ENCODE data around the gene MIF. TPM values are rescaled to one million over a fixed set of nuclear protein-coding genes. Genes with fewer than 3 reads are reported as not detected.
"Not testable (repeated sequence)": the region's sequence is repeated elsewhere in the genome, so short reads cannot be mapped to it uniquely, and the experiment has no call there.

Gene MIF
- total and polyA plus RNA-seq, 2 of the 4 experiments (the other 2 are of a cell fraction), result 123 to 530 TPM

DNA sequence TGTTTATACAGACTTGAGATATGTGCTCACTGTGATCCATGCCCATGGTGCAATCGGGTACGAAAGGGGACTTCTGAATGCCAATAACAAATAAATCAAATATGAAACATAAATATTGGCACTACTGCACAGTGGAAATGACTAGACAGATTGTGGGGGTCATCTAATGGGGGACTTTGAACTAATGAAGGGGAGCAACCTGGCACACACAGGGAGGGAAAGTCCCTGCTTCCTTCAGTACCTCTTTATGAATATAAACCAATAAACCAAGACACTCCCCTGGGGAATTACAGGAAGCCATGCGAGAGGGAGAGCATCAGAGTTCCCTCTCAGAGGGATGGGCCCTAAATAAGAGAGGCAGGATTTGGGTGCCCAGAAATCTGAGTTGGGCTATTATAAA lies 21.1 kb downstream of the MIF start (continued):
- TF ChIP-seq USF2 (IDR thresholded peaks at IDR 0.05; ENCODE audit: low read depth, low read length) (no peak), CHD1 (IDR thresholded peaks at IDR 0.05; ENCODE audit: low read depth, low read length) (no peak), MAFK (IDR thresholded peaks at IDR 0.05; ENCODE audit: low read depth, low read length) (no peak)

GRCh38 chr22:23920267-23920611 lies 26.1 kb downstream of the MIF start:
- H2BK20ac ChIP-seq (ENCODE audit: low read depth, low read length), result peak overlapping the region; percentile 94
- dilution Hi-C loops (cut with HindIII; ENCODE audit: low sequenced_read_pairs, unreplicated experiment); H3K27me3 ChIP-seq (ENCODE audit: control insufficient read depth, insufficient read depth, low read length); H3K79me1 ChIP-seq (ENCODE audit: low read depth in 1 of 2, low read length in 2 of 2); intact Hi-C loops (cut with micrococcal nuclease); ATAC-seq (ENCODE audit: low read depth); H3K4me3 ChIP-seq (ENCODE audit: insufficient read depth, low read depth, low read length); DNase-seq; H3K36me3 ChIP-seq (ENCODE audit: control insufficient read depth, insufficient read depth, low read length); in situ Hi-C loops (cut with MboI; ENCODE audit: low sequenced_read_pairs); CTCF ChIA-PET; BruUV-seq (replicated peaks); POLR2A ChIA-PET (ENCODE audit: unreplicated experiment); H4K20me1 ChIP-seq (ENCODE audit: insufficient read depth, low read length); H3K9me3 ChIP-seq (ENCODE audit: control insufficient read depth, insufficient read depth, low read length); H3K4me1 ChIP-seq (ENCODE audit: control insufficient read depth, insufficient read depth, low read length); H3K4me2 ChIP-seq (ENCODE audit: low read depth, low read length); H3K9me1 ChIP-seq (ENCODE audit: insufficient read depth, low read length): not testable (repeated sequence)
- peak overlapping the region; percentile 89 for H2BK15ac ChIP-seq (ENCODE audit: low read depth, low read length)
- peak overlapping the region; percentile 98 for H3K27ac ChIP-seq (ENCODE audit: insufficient read depth, low read length)
- H3K4ac ChIP-seq (ENCODE audit: low read depth, low read length), result peak overlapping the region; percentile 95
- TF ChIP-seq NFE2L2 (IDR thresholded peaks at IDR 0.05; ENCODE audit: low read depth, low read length), result 0 out of 2 replicates have a peak, but pooled peaks have one; percentile 43
- peak overlapping the region; percentile 68; the same call in 1 of the 2 replicates for H3K23ac ChIP-seq (ENCODE audit: low read depth, low read length)
- peak overlapping the region; percentile 95 for H4K5ac ChIP-seq (ENCODE audit: low read depth, low read length)
- H3K56ac ChIP-seq (ENCODE audit: extremely low read depth, insufficient read depth, low read length), result peak overlapping the region; percentile 45; the same call in 1 of the 2 replicates
- H4K91ac ChIP-seq (ENCODE audit: insufficient read depth, low read depth, low read length), result peak overlapping the region; percentile 89
- peak overlapping the region; percentile 95 for H3K18ac ChIP-seq (ENCODE audit: low read depth, low read length)
- H2AK9ac ChIP-seq (replicated peaks; ENCODE audit: low read depth, low read length, poor library complexity), result peak overlapping the region; percentile 7
- peak overlapping the region; percentile 90 for H3K14ac ChIP-seq (replicated peaks; ENCODE audit: low read depth, low read length)
- peak overlapping the region; percentile 89 for H2AK5ac ChIP-seq (ENCODE audit: low read depth, low read length)
- H2AFZ ChIP-seq (replicated peaks; ENCODE audit: low read length, poor library complexity), result peak overlapping the region; percentile 18
- peak overlapping the region; percentile 36 to 91 for H4K8ac ChIP-seq (ENCODE audit: low read depth in 2 of 2, low read length in 2 of 2)
- H3K9ac ChIP-seq (ENCODE audit: low read depth, low read length), result peak overlapping the region; percentile 57
- peak overlapping the region; percentile 98 for H2BK5ac ChIP-seq (ENCODE audit: low read depth, low read length, poor library complexity, severe bottlenecking)
- no CpG with 5 or more reads among the region's 1 CpG for WGBS, 2 experiments (ENCODE audit: extremely low coverage in 2 of 2, insufficient read length in 1 of 2)
- H2BK120ac ChIP-seq (ENCODE audit: low read depth, low read length), result peak overlapping the region; percentile 98
